ENCODE data around the gene CYTH4.
"Not testable (repeated sequence)": the region's sequence is repeated elsewhere in the genome, so short reads cannot be mapped to it uniquely, and the experiment has no call there.

Gene CYTH4

DNA sequence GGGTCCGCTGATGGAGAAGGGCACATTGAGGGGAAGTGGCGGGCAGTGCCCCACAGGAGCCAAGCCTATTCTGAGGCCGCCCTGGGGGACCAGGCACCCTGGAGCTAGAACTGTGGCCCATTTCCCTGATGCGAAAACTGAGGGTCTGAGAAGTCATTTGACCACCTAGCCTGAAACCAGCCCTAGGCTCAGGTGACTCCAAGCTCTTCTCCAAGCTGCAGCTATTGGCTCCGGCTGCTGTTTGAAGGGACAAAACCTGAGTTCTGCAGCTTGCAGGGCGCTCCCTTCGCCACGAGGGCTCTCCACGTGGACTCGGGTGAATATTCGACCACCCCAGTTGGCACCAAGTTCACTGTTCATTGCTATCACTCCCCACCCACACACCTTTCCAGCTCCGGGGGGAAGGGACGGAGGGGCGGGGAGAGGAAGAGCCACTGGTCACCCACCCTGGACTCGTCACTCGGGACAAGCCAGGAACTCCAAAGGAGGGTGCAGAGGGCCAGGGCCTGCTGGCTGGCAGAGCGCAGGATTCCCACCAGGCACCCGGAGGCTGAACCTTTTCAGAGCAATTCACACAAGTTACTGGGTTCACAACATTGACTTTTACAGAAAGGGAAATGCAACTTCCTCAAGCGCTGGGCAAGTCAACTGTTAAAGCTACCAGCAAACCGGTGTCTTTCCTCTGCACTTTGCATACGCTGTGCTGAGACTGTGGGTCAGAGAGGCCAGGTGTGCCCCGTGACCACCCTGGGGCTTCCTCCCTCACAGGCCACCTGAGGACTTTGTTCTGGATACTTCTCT is 37.2 kb upstream of the CYTH4 start:
- Histone ChIP-seq H3K9me3 (ENCODE audit: low read depth, low read length) (no peaks in the 10 kb centered on the region), H3K27ac (no peak overlapping the region), H3K36me3 (ENCODE audit: insufficient read depth, low read length) (no peaks in the 10 kb centered on the region), H3K9ac (ENCODE audit: insufficient read length) (no peak overlapping the region), H3K4me3 (no peak overlapping the region)
- TF ChIP-seq POLR2AphosphoS5 (IDR thresholded peaks at IDR 0.05; ENCODE audit: borderline replicate concordance, low read depth, low read length) (no peak), FOXP2 (optimal IDR thresholded peaks at IDR 0.05; ENCODE audit: control extremely low read depth, extremely low read length, insufficient read depth) (no peak), EZH2 (IDR thresholded peaks at IDR 0.05) (no peak)
- no peak for DNase-seq (ENCODE audit: low read depth, low spot score)

DNA sequence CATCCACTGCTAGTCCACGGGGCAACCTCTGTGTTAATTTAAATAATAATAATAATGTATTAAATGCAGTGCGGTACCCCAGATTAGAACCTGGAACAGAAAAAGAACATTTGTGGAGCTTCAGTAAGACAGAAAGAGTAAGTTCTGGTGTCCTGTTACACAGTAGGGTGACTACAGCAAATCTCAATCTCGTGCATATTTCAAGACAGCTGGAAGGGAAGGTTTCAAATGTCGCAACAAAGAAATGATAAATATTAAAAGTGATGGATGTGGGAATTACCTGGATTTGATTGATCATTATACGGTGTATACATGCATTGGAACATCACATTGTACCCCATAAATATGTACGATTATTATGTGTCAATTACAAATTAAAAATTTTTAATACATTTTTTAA is 36.6 kb upstream of the CYTH4 start:
- DNase-seq (ENCODE audit: low read depth, low spot score), result no peak
- no peak overlapping the region for H3K27ac ChIP-seq
- H3K4me3 ChIP-seq, result no peak overlapping the region
- no peaks in the 10 kb centered on the region for H3K36me3 ChIP-seq (ENCODE audit: insufficient read depth, low read length)
- no peaks in the 10 kb centered on the region for H3K9me3 ChIP-seq (ENCODE audit: low read depth, low read length)
- TF ChIP-seq POLR2AphosphoS5 (IDR thresholded peaks at IDR 0.05; ENCODE audit: borderline replicate concordance, low read depth, low read length) (no peak), FOXP2 (optimal IDR thresholded peaks at IDR 0.05; ENCODE audit: control extremely low read depth, extremely low read length, insufficient read depth) (no peak), EZH2 (IDR thresholded peaks at IDR 0.05) (no peak)
- no peak overlapping the region for H3K9ac ChIP-seq (ENCODE audit: insufficient read length)

DNA sequence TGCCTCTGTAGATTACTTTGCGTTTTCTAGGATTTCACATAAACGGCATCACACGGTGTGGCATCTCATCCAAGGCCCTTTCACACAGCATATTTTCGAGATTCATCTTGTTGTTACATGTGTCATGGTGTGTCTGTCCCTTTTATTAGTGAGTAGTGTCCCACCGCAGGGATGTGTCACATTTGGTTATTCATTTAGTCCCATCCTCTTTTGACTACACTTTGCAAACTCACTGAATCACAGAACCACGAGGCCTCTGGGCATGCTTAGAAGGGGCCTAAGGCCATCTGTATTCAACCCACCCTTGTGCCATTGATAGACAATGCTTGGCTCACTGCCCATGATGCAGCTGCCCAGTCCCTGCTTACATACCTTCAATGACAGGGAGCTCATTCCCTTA is 34.1 kb upstream of the CYTH4 start:
- Histone ChIP-seq H3K36me3 (ENCODE audit: insufficient read depth, low read length) (no peaks in the 10 kb centered on the region), H3K9ac (ENCODE audit: insufficient read length) (no peak overlapping the region), H3K4me3 (no peak overlapping the region), H3K9me3 (ENCODE audit: low read depth, low read length) (no peaks in the 10 kb centered on the region), H3K27ac (no peak overlapping the region)
- TF ChIP-seq POLR2AphosphoS5 (IDR thresholded peaks at IDR 0.05; ENCODE audit: borderline replicate concordance, low read depth, low read length) (no peak), FOXP2 (optimal IDR thresholded peaks at IDR 0.05; ENCODE audit: control extremely low read depth, extremely low read length, insufficient read depth) (no peak), EZH2 (IDR thresholded peaks at IDR 0.05) (no peak)
- no peak for DNase-seq (ENCODE audit: low read depth, low spot score)

DNA sequence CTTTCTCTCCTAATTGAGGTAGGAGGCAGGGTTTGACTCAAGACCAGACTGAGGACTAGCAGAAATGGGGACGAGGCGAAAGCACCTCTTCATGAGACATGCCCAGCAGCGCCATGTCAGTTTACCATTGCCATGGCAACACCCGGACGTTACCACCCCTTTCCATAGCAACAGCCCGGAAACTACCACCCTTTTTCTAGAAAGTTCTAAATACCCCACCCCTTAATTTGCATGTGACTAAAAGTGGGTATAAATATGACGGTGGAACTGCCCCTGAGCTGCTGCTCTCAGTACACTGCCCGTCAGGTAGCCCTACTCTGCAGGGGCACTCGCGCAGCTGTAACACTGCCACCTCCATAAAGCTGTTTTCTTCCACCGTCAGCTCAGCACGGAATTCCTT is 32.3 kb upstream of the CYTH4 start:
- Histone ChIP-seq H3K9me3 (ENCODE audit: low read depth, low read length) (no peaks in the 10 kb centered on the region), H3K4me3 (no peak overlapping the region), H3K27ac (no peak overlapping the region), H3K9ac (ENCODE audit: insufficient read length) (no peak overlapping the region), H3K36me3 (ENCODE audit: insufficient read depth, low read length) (no peaks in the 10 kb centered on the region)
- TF ChIP-seq FOXP2 (optimal IDR thresholded peaks at IDR 0.05; ENCODE audit: control extremely low read depth, extremely low read length, insufficient read depth) (no peak), POLR2AphosphoS5 (IDR thresholded peaks at IDR 0.05; ENCODE audit: borderline replicate concordance, low read depth, low read length) (no peak), EZH2 (IDR thresholded peaks at IDR 0.05) (no peak)
- DNase-seq (ENCODE audit: low read depth, low spot score), result no peak

DNA sequence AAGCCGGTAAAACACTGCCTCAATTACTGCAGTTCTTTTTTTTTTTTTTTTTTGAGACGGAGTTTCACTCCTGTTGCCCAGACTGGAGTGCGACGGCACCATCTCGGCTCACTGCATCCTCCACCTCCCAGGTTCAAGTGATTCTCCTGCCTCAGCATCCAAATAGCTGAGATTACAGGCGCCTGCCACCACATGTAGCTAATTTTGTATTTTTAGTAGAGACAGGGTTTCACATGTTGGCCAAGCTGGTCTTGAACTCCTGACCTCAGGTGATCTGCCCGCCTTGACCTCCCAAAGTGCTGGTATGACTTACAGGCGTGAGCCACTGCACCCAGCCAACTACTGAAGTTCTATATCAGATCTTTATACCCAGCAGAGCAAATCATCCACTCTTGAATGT is 30.5 kb upstream of the CYTH4 start:
- not testable (repeated sequence) for H3K36me3 ChIP-seq (ENCODE audit: insufficient read depth, low read length); H3K9me3 ChIP-seq (ENCODE audit: low read depth, low read length); H3K9ac ChIP-seq (ENCODE audit: insufficient read length); DNase-seq (ENCODE audit: low read depth, low spot score); H3K27ac ChIP-seq; H3K4me3 ChIP-seq

DNA sequence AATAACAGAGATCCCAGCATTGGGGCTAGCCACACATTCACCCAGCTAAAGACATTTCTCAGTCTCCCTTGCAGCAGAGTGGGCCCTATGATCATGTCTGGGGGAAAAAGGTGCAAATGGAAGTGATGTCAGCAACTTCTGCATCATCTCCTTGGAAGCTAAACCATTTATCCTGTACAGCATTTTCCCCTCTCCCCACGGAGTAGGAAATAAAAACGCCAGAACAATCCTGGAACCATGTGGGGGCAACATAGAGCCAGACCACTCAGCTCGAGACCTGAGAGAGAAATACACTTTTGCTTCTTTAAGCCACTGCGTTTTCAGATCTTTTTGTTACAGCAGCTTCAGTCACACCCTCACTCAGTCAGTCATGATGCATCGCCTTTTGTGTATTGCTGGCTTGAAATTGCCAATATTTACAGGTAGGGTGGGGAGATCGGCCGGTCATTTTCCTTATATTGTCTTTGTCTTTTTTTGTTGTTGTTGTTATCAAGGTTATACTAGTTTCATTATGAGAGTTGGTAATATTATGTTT is 29.1 kb upstream of the CYTH4 start:
- no peaks in the 10 kb centered on the region for H3K36me3 ChIP-seq (ENCODE audit: insufficient read depth, low read length)
- no peak overlapping the region for H3K4me3 ChIP-seq
- H3K9ac ChIP-seq (ENCODE audit: insufficient read length), result no peak overlapping the region
- DNase-seq (ENCODE audit: low read depth, low spot score), result no peak
- H3K9me3 ChIP-seq (ENCODE audit: low read depth, low read length), result no peaks in the 10 kb centered on the region
- TF ChIP-seq EZH2 (IDR thresholded peaks at IDR 0.05) (no peak), POLR2AphosphoS5 (IDR thresholded peaks at IDR 0.05; ENCODE audit: borderline replicate concordance, low read depth, low read length) (no peak), FOXP2 (optimal IDR thresholded peaks at IDR 0.05; ENCODE audit: control extremely low read depth, extremely low read length, insufficient read depth) (no peak)
- H3K27ac ChIP-seq, result no peak overlapping the region

DNA sequence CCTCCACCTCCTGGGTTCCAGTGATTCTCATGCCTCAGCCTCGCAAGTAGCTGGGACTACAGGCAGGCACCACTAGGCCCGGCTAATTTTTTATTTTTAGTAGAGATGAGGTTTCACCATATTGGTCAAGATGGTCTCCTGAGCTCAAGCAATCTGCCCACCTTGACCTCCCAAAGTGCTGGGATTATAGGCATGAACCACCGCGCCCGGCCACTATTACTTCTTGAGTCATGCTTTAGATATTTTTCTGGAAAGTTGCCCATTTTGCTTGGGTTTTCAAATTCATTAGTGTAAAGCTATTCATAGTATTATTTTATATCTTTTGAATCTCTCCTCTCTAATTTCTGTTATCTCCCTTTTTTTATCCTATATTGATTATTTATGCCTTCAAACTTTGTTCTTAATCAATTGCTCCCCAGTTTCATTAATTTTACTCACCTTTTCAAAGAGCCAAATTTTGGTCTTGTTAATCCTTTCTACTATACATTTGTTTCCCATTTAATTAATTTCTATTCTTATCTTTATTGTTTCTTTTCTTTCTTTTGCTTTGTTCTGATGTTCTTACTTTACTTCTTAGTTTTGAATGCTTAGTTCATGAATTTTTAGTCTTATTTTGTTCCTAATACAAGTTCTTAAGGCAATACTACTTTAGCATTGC is 28.0 kb upstream of the CYTH4 start:
- TF ChIP-seq EZH2 (IDR thresholded peaks at IDR 0.05) (no peak), FOXP2 (optimal IDR thresholded peaks at IDR 0.05; ENCODE audit: control extremely low read depth, extremely low read length, insufficient read depth) (no peak), POLR2AphosphoS5 (IDR thresholded peaks at IDR 0.05; ENCODE audit: borderline replicate concordance, low read depth, low read length) (no peak)
- no peaks in the 10 kb centered on the region for H3K36me3 ChIP-seq (ENCODE audit: insufficient read depth, low read length)
- H3K27ac ChIP-seq, result no peak overlapping the region
- H3K4me3 ChIP-seq, result no peak overlapping the region
- no peak overlapping the region for H3K9ac ChIP-seq (ENCODE audit: insufficient read length)
- DNase-seq (ENCODE audit: low read depth, low spot score), result no peak
- no peaks in the 10 kb centered on the region for H3K9me3 ChIP-seq (ENCODE audit: low read depth, low read length)

DNA sequence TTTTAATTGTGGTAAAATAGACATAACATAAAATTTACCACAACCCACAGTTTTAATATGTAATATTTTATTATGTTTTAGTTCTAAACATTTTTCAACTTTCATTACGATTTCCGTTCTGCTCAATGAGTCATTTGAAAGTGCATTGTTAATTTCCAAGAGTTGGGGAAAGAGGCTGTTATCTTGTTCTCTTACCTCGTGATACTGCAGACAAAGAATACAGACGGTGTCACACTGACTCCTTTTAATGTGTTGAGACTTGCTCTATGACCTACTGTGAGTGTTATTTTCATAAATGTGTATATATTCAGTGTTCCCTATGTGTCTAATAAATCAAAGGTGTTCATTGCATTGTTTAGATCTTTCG is 27.5 kb upstream of the CYTH4 start:
- H3K9me3 ChIP-seq (ENCODE audit: low read depth, low read length), result no peaks in the 10 kb centered on the region
- TF ChIP-seq FOXP2 (optimal IDR thresholded peaks at IDR 0.05; ENCODE audit: control extremely low read depth, extremely low read length, insufficient read depth), result no peak
- TF ChIP-seq EZH2 (IDR thresholded peaks at IDR 0.05), result no peak
- no peak for TF ChIP-seq POLR2AphosphoS5 (IDR thresholded peaks at IDR 0.05; ENCODE audit: borderline replicate concordance, low read depth, low read length)
- DNase-seq (ENCODE audit: low read depth, low spot score), result no peak
- no peak overlapping the region for H3K4me3 ChIP-seq
- no peaks in the 10 kb centered on the region for H3K36me3 ChIP-seq (ENCODE audit: insufficient read depth, low read length)
- no peak overlapping the region for H3K27ac ChIP-seq
- H3K9ac ChIP-seq (ENCODE audit: insufficient read length), result no peak overlapping the region
